HEK293T (cell line): ENCODE results near the gene UMODL1.

Source experiments
- ARNT ChIP-seq: fragments of 450-650 bp; IDR thresholded peaks from 2 replicates; pipeline ENCODE4 v1.6.1; 2017; ENCODE audit warnings: mild to moderate bottlenecking
- BHLHE40 ChIP-seq: fragments of 450-650 bp; IDR thresholded peaks from 2 replicates; pipeline ENCODE4 v1.6.1; 2016; ENCODE audit warnings: mild to moderate bottlenecking, moderate library complexity, borderline replicate concordance
- CTBP1 ChIP-seq: fragments of 450-650 bp; IDR thresholded peaks from 2 replicates; pipeline ENCODE4 v1.6.1; 2016; ENCODE audit warnings: borderline replicate concordance
- ELF4 ChIP-seq: fragments of 450-650 bp; IDR thresholded peaks from 2 replicates; pipeline ENCODE4 v1.6.1; 2017; ENCODE audit warnings: antibody characterized with exemption
- FOXA1 ChIP-seq: fragments of 450-650 bp; IDR thresholded peaks from 2 replicates; pipeline ENCODE4 v1.6.1; 2016; ENCODE audit warnings: mild to moderate bottlenecking
- FOXK2 ChIP-seq: fragments of 450-650 bp; IDR thresholded peaks from 2 replicates; pipeline ENCODE4 v1.6.1; 2016; ENCODE audit warnings: mild to moderate bottlenecking
- FOXM1 ChIP-seq: fragments of 450-650 bp; IDR thresholded peaks from 2 replicates; pipeline ENCODE4 v1.6.1; 2017; ENCODE audit warnings: mild to moderate bottlenecking, borderline replicate concordance
- L3MBTL2 ChIP-seq: fragments of 450-650 bp; conservative IDR thresholded peaks from 2 replicates; pipeline ENCODE4 v1.6.1; 2016; ENCODE audit warnings: mild to moderate bottlenecking
- LEF1 ChIP-seq: fragments of 450-650 bp; IDR thresholded peaks from 2 replicates; pipeline ENCODE4 v1.6.1; 2017; ENCODE audit warnings: mild to moderate bottlenecking, borderline replicate concordance
- NFRKB ChIP-seq: fragments of 450-650 bp; IDR thresholded peaks from 2 replicates; pipeline ENCODE4 v1.6.1; 2016; ENCODE audit warnings: mild to moderate bottlenecking, moderate library complexity
- SP1 ChIP-seq: fragments of 450-650 bp; IDR thresholded peaks from 2 replicates; pipeline ENCODE4 v1.6.1; 2017
- SUZ12 ChIP-seq: fragments of 450-650 bp; IDR thresholded peaks from 2 replicates; pipeline ENCODE4 v1.6.1; 2016; ENCODE audit warnings: mild to moderate bottlenecking
- TARDBP ChIP-seq: fragments of 450-650 bp; IDR thresholded peaks from 2 replicates; pipeline ENCODE4 v1.6.1; 2016
- ZNF384 ChIP-seq: fragments of 450-650 bp; IDR thresholded peaks from 2 replicates; pipeline ENCODE4 v1.6.1; 2016

GRCh38 chr21:42061195-42061985 lies 9.7 kb upstream of the UMODL1 start:
- no peak for TF ChIP-seq L3MBTL2
- no peak for TF ChIP-seq FOXK2
- no peak for TF ChIP-seq SP1
- no peak for TF ChIP-seq FOXM1
- no peak for TF ChIP-seq NFRKB
- TF ChIP-seq ELF4 = no peak
- TF ChIP-seq ZNF384 = no peak
- TF ChIP-seq SUZ12 = no peak
- TF ChIP-seq BHLHE40 = no peak
- TF ChIP-seq ARNT = no peak
- TF ChIP-seq TARDBP = no peak
- no peak for TF ChIP-seq CTBP1
- no peak for TF ChIP-seq LEF1
- no peak for TF ChIP-seq FOXA1
